HepG2 (cell line): ENCODE data around the gene MBOAT7. TPM values are rescaled to one million over a fixed set of nuclear protein-coding genes. Genes with fewer than 3 reads are reported as not detected.

ENCODE experiments used
- CREB1 ChIP-seq, 2 experiments: fragments of 450-650 bp in 1 of 2; IDR thresholded peaks; 2 replicates each; pipeline ENCODE4 v1.6.1; 2016 to 2017; ENCODE audit warnings: control low read depth in 1 of 2, mild to moderate bottlenecking in 1 of 2, missing compliant biosample characterization in 1 of 2, missing genetic modification characterization in 1 of 2
- HMG20B ChIP-seq: conservative IDR thresholded peaks from 2 replicates; pipeline ENCODE4 v1.6.1; 2016; ENCODE audit warnings: missing genetic modification reagents, missing compliant biosample characterization
- MED13 ChIP-seq: sonication (generic); formaldehyde crosslinking; IDR thresholded peaks from 2 replicates; pipeline ENCODE4 v1.5.0; 2020; ENCODE audit warnings: missing genetic modification reagents
- PHB2 ChIP-seq: fragments of 450-650 bp; IDR thresholded peaks from 2 replicates; pipeline ENCODE4 v1.6.1; 2018; ENCODE audit not compliant: partially characterized antibody
- RNF2 ChIP-seq: fragments of 450-650 bp; conservative IDR thresholded peaks from 2 replicates; pipeline ENCODE4 v1.6.1; 2016; ENCODE audit warnings: low read depth
- SIN3A ChIP-seq: IDR thresholded peaks from 2 replicates; pipeline ENCODE4 v1.6.1; 2011; ENCODE audit warnings: low read depth, mild to moderate bottlenecking, control low read depth, low read length, borderline replicate concordance
- SNAPC2 ChIP-seq: sonication (generic); formaldehyde crosslinking; IDR thresholded peaks from 2 replicates; pipeline ENCODE4 v1.8.1; 2022; ENCODE audit warnings: mild to moderate bottlenecking, missing genetic modification reagents
- SP2 ChIP-seq: sonication (generic); formaldehyde crosslinking; IDR thresholded peaks from 2 replicates; pipeline ENCODE4 v1.5.1; 2020; ENCODE audit warnings: mild to moderate bottlenecking, missing genetic modification reagents
- SSRP1 ChIP-seq: IDR thresholded peaks from 2 replicates; pipeline ENCODE4 v1.6.1; 2016; ENCODE audit warnings: control low read depth
- TBX2 ChIP-seq: sonication (generic); formaldehyde crosslinking; IDR thresholded peaks from 2 replicates; pipeline ENCODE4 v1.5.0; 2020; ENCODE audit warnings: missing genetic modification reagents, mild to moderate bottlenecking, borderline replicate concordance
- YEATS2 ChIP-seq: sonication (generic); formaldehyde crosslinking; IDR thresholded peaks from 2 replicates; pipeline ENCODE4 v1.4.0; 2020; ENCODE audit warnings: missing genetic modification reagents, borderline replicate concordance
- ZFP90 ChIP-seq: sonication (generic); formaldehyde crosslinking; IDR thresholded peaks from 2 replicates; pipeline ENCODE4 v1.8.0; 2022; ENCODE audit warnings: missing genetic modification reagents, mild to moderate bottlenecking, inconsistent platforms, borderline replicate concordance
- ZNF616 ChIP-seq: sonication (generic); formaldehyde crosslinking; IDR thresholded peaks from 2 replicates; pipeline ENCODE4 v1.5.0; 2020; ENCODE audit warnings: low read depth, mild to moderate bottlenecking, missing genetic modification reagents
- polyA plus RNA-seq, 8 experiments: library from polyadenylated mRNA; depleted of rRNA in 3 of 8; stranded (reverse) in 7 of 8; unstranded in 1 of 8; fragments of >200 nt; fragmentation: Illumina TruSeq in 4 of 8; extraction: Trizol in 4 of 8; gene quantifications; 2 replicates each; pipeline versions ENCODE4 v1.2.1 to v1.2.3, GENCODE V29; 2011 to 2016; ENCODE audit warnings: low read depth in 4 of 8, missing spikeins in 1 of 8, mixed read lengths in 1 of 8; ENCODE audit not compliant: insufficient read depth in 1 of 8
- total RNA-seq, 5 experiments: library from RNA; depleted of rRNA; stranded (reverse); fragments of >200 nt; fragmentation: Illumina TruSeq; extraction: Trizol; gene quantifications; 2 replicates each; pipeline ENCODE4 v1.2.3, GENCODE V29; 2016; ENCODE audit warnings: low read depth in 1 of 5
- TF ChIP-seq, protein P1 (sequence below): sonication (generic); formaldehyde crosslinking; IDR thresholded peaks from 2 replicates; pipeline ENCODE4 v1.5.0; 2020; ENCODE audit warnings: mild to moderate bottlenecking, missing genetic modification reagents, borderline replicate concordance
- TF ChIP-seq, protein P2 (sequence below): sonication (generic); formaldehyde crosslinking; IDR thresholded peaks from 2 replicates; pipeline ENCODE4 v1.4.0; 2020; ENCODE audit warnings: mild to moderate bottlenecking, missing genetic modification reagents
- TF ChIP-seq, protein P3 (sequence below): sonication (generic); formaldehyde crosslinking; IDR thresholded peaks from 2 replicates; pipeline ENCODE4 v1.4.0; 2020; ENCODE audit warnings: missing genetic modification reagents
- TF ChIP-seq, protein P4 (sequence below): IDR thresholded peaks from 2 replicates; pipeline ENCODE4 v1.6.1; 2016; ENCODE audit warnings: missing genetic modification reagents, missing compliant biosample characterization

The MBOAT7 gene
- total and polyA plus RNA-seq, 2 of the 13 experiments (the other 11 are each of a cell fraction or from before 2014, with no cell fraction given) = 22.2 to 25.5 TPM

DNA sequence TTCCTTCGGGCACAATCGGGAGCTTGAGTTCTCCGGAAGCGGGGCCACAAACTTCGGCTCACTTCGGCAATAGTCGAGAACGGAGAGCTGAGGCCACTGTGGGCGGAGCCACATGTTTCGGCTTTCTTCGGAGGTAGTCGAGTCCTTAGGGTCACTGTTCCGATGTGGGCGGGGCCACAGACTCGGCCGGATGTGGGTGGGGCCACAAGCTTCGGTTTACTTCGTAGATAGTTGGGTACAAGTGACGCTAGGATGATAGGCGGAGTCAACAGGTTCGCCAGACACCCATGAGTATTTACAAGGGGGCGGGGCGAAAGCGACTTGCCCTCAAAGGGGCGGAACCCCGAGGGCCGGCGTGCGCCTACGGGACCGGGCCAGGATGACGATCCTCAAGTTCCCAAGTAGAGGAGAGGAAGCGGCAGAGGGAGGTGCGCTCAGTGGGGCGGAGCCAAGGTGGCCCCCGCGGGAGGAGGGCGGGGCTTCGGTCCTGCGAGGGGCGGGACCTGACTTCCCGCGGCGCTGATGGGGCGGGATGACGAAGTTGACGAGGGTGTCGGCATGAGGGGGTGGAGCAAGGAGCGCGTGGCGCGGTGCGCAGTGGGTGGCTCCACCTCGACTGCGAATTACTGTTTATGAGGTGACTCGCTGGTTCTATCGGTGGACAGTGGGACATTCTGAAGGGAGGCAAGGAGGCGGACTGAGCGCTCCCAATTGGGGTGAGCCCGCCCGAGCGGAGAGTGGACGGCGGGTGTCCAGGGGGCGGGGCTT lies 539 bp upstream of the MBOAT7 start (continued):
- TF ChIP-seq, protein P1, sequence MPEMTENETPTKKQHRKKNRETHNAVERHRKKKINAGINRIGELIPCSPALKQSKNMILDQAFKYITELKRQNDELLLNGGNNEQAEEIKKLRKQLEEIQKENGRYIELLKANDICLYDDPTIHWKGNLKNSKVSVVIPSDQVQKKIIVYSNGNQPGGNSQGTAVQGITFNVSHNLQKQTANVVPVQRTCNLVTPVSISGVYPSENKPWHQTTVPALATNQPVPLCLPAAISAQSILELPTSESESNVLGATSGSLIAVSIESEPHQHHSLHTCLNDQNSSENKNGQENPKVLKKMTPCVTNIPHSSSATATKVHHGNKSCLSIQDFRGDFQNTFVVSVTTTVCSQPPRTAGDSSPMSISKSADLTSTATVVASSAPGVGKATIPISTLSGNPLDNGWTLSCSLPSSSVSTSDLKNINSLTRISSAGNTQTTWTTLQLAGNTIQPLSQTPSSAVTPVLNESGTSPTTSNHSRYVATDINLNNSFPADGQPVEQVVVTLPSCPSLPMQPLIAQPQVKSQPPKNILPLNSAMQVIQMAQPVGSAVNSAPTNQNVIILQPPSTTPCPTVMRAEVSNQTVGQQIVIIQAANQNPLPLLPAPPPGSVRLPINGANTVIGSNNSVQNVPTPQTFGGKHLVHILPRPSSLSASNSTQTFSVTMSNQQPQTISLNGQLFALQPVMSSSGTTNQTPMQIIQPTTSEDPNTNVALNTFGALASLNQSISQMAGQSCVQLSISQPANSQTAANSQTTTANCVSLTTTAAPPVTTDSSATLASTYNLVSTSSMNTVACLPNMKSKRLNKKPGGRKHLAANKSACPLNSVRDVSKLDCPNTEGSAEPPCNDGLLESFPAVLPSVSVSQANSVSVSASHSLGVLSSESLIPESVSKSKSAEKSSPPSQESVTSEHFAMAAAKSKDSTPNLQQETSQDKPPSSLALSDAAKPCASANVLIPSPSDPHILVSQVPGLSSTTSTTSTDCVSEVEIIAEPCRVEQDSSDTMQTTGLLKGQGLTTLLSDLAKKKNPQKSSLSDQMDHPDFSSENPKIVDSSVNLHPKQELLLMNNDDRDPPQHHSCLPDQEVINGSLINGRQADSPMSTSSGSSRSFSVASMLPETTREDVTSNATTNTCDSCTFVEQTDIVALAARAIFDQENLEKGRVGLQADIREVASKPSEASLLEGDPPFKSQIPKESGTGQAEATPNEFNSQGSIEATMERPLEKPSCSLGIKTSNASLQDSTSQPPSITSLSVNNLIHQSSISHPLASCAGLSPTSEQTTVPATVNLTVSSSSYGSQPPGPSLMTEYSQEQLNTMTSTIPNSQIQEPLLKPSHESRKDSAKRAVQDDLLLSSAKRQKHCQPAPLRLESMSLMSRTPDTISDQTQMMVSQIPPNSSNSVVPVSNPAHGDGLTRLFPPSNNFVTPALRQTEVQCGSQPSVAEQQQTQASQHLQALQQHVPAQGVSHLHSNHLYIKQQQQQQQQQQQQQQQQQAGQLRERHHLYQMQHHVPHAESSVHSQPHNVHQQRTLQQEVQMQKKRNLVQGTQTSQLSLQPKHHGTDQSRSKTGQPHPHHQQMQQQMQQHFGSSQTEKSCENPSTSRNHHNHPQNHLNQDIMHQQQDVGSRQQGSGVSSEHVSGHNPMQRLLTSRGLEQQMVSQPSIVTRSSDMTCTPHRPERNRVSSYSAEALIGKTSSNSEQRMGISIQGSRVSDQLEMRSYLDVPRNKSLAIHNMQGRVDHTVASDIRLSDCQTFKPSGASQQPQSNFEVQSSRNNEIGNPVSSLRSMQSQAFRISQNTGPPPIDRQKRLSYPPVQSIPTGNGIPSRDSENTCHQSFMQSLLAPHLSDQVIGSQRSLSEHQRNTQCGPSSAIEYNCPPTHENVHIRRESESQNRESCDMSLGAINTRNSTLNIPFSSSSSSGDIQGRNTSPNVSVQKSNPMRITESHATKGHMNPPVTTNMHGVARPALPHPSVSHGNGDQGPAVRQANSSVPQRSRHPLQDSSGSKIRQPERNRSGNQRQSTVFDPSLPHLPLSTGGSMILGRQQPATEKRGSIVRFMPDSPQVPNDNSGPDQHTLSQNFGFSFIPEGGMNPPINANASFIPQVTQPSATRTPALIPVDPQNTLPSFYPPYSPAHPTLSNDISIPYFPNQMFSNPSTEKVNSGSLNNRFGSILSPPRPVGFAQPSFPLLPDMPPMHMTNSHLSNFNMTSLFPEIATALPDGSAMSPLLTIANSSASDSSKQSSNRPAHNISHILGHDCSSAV (CRISPR knock-in tag) = 0 out of 2 replicates have a peak, but pooled peaks have one; percentile 56
- TF ChIP-seq SSRP1 (peak; percentile 97), ZNF616 (CRISPR knock-in tag) (0 out of 2 replicates have a peak, but pooled peaks have one; percentile 73), TBX2 (CRISPR knock-in tag) (no peak; the same call in 1 of the 2 replicates), SIN3A (peak; percentile 75; the same call in 1 of the 2 replicates), SNAPC2 (CRISPR knock-in tag) (peak; percentile 66; the same call in 1 of the 2 replicates), ZFP90 (CRISPR knock-in tag) (peak; percentile 76; the same call in 1 of the 2 replicates), RNF2 (0 out of 2 replicates have a peak, but pooled peaks have one; percentile 32), PHB2 (no peak), YEATS2 (CRISPR knock-in tag) (peak; percentile 38; the same call in 1 of the 2 replicates), SP2 (CRISPR knock-in tag) (peak; percentile 72), MED13 (CRISPR knock-in tag) (peak; percentile 44; the same call in 1 of the 2 replicates), CREB1 (IDR thresholded peaks at IDR 0.05) (peak; percentile 83), CREB1 (CRISPR knock-in tag; IDR thresholded peaks at IDR 0.05) (peak; percentile 32; the same call in 1 of the 2 replicates), HMG20B (0 out of 2 replicates have a peak, but pooled peaks have one; percentile 8)
- TF ChIP-seq, protein P2, sequence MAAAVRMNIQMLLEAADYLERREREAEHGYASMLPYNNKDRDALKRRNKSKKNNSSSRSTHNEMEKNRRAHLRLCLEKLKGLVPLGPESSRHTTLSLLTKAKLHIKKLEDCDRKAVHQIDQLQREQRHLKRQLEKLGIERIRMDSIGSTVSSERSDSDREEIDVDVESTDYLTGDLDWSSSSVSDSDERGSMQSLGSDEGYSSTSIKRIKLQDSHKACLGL = peak; percentile 60
- TF ChIP-seq, protein P3, sequence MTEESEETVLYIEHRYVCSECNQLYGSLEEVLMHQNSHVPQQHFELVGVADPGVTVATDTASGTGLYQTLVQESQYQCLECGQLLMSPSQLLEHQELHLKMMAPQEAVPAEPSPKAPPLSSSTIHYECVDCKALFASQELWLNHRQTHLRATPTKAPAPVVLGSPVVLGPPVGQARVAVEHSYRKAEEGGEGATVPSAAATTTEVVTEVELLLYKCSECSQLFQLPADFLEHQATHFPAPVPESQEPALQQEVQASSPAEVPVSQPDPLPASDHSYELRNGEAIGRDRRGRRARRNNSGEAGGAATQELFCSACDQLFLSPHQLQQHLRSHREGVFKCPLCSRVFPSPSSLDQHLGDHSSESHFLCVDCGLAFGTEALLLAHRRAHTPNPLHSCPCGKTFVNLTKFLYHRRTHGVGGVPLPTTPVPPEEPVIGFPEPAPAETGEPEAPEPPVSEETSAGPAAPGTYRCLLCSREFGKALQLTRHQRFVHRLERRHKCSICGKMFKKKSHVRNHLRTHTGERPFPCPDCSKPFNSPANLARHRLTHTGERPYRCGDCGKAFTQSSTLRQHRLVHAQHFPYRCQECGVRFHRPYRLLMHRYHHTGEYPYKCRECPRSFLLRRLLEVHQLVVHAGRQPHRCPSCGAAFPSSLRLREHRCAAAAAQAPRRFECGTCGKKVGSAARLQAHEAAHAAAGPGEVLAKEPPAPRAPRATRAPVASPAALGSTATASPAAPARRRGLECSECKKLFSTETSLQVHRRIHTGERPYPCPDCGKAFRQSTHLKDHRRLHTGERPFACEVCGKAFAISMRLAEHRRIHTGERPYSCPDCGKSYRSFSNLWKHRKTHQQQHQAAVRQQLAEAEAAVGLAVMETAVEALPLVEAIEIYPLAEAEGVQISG (CRISPR knock-in tag) = peak; percentile 7; the same call in 1 of the 2 replicates
- TF ChIP-seq, protein P4, sequence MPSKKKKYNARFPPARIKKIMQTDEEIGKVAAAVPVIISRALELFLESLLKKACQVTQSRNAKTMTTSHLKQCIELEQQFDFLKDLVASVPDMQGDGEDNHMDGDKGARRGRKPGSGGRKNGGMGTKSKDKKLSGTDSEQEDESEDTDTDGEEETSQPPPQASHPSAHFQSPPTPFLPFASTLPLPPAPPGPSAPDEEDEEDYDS = peak; percentile 55
